K562 (cell line): ENCODE results near the gene MPST. TPM values are rescaled to one million over a fixed set of nuclear protein-coding genes. Genes with fewer than 3 reads are reported as not detected.

Experiments used
- ATAC-seq: fragments of 200-7000 bp; cut with Tn5 transposase; 3 replicates; pipeline ENCODE4 v1.9.1; 2020; ENCODE audit warnings: moderate library complexity
- Bru-seq: library from RNA; stranded (reverse); fragments of 400-500 nt; gene quantifications from one replicate; lab custom pipeline; 2021; lab: Mats Ljungman, UMichigan
- BruChase-seq, 2 experiments: library from RNA; stranded (reverse); fragments of 400-500 nt; gene quantifications; one replicate each; lab custom pipeline; 2021; lab: Mats Ljungman, UMichigan
- BruUV-seq: library from RNA; stranded (reverse); fragments of 400-500 nt; replicated peaks from 2 replicates; lab custom pipeline; 2021; lab: Mats Ljungman, UMichigan
- CTCF ChIA-PET: fragments of 300-600 bp; formaldehyde crosslinking; extraction: SDS; loops from one replicate; lab custom pipeline; 2021; ENCODE audit warnings: low intra/inter-chr PET ratio; lab: Yijun Ruan, JAX
- POLR2A ChIA-PET: fragments of 300-600, 350-650 bp; sonication (Branson Sonifier 250); formaldehyde crosslinking; extraction: SDS; loops from one replicate; lab custom pipeline; 2021; ENCODE audit warnings: antibody characterized with exemption, inconsistent platforms; lab: Yijun Ruan, JAX
- DNase-seq, 4 experiments: peaks; one replicate each; pipeline versions ENCODE4 v3.0.0 to v3.0.0-alpha.2; 2011 to 2018; ENCODE audit warnings: low spot score in 3 of 4, mixed read lengths in 3 of 4; ENCODE audit errors: extremely low read depth in 1 of 4
- FAIRE-seq: peaks from 2 replicates; lab custom pipeline; 2011; peaks lifted over from hg19 to GRCh38; lab: Jason Lieb, UNC
- H2AFZ ChIP-seq: 2 replicates; pipeline ENCODE4 v1.6.0; 2011; ENCODE audit warnings: low read depth, low read length, control low read depth, inconsistent platforms
- H3K27ac ChIP-seq: fragments of 200-600 bp; 3 replicates; pipeline ENCODE4 v1.8.0; 2011; ENCODE audit warnings: low read depth, mild to moderate bottlenecking, control low read depth, inconsistent platforms, low read length, moderate library complexity, mixed read lengths; ENCODE audit errors: extremely low read depth
- H3K27me3 ChIP-seq, 2 experiments: fragments of 300-600 bp in 1 of 2; 2 replicates in 1 of 2; 3 replicates in 1 of 2; pipeline versions ENCODE4 v1.6.0 to v1.8.0; 2011; ENCODE audit warnings: inconsistent platforms in 2 of 2, low read length in 2 of 2, mild to moderate bottlenecking in 1 of 2, mixed read lengths in 1 of 2, moderate library complexity in 1 of 2; ENCODE audit not compliant: control insufficient read depth in 2 of 2, insufficient read depth in 2 of 2
- H3K36me3 ChIP-seq: fragments of 300-600 bp; 3 replicates; pipeline ENCODE4 v1.8.0; 2011; ENCODE audit warnings: mild to moderate bottlenecking, low read length, inconsistent platforms; ENCODE audit not compliant: control insufficient read depth, insufficient read depth
- H3K4me1 ChIP-seq, 2 experiments: fragments of 200-600 bp in 1 of 2; replicated peaks in 1 of 2; 2 replicates in 1 of 2; 3 replicates in 1 of 2; pipeline versions ENCODE4 v1.5.1 to v1.8.0; 2011; ENCODE audit warnings: inconsistent platforms in 2 of 2, low read length in 2 of 2, mild to moderate bottlenecking in 1 of 2, mixed read lengths in 1 of 2, moderate library complexity in 1 of 2; ENCODE audit not compliant: control insufficient read depth in 2 of 2, insufficient read depth in 2 of 2
- H3K4me2 ChIP-seq: 2 replicates; pipeline ENCODE4 v1.6.1; 2011; ENCODE audit warnings: low read length, control low read depth, inconsistent platforms, mixed read lengths; ENCODE audit not compliant: insufficient read depth
- H3K4me3 ChIP-seq: fragments of 200-600 bp; sonication (generic), shearing (Covaris generic); 2 replicates; pipeline ENCODE4 v1.5.1; 2016; ENCODE audit warnings: control low read depth, inconsistent platforms
- H3K79me2 ChIP-seq: fragments of 200-600 bp; 3 replicates; pipeline ENCODE4 v1.8.0; 2011; ENCODE audit warnings: low read length, inconsistent platforms; ENCODE audit not compliant: control insufficient read depth, insufficient read depth
- H3K9ac ChIP-seq, 2 experiments: 2 replicates each; pipeline versions ENCODE4 v1.6.0 to v1.6.1; 2011; ENCODE audit warnings: low read depth in 2 of 2, low read length in 2 of 2, control low read depth in 1 of 2, inconsistent platforms in 1 of 2, mild to moderate bottlenecking in 1 of 2, mixed read lengths in 1 of 2; ENCODE audit not compliant: insufficient read depth in 1 of 2
- H3K9me1 ChIP-seq: one replicate; pipeline ENCODE4 v1.6.0; 2011; ENCODE audit warnings: inconsistent platforms, mild to moderate bottlenecking, low read length, moderate library complexity; ENCODE audit not compliant: control insufficient read depth, insufficient read depth
- H3K9me3 ChIP-seq: replicated peaks from 2 replicates; pipeline ENCODE4 v1.5.1; 2011; ENCODE audit warnings: low read depth, low read length, inconsistent platforms; ENCODE audit not compliant: control insufficient read depth, insufficient read depth
- H4K20me1 ChIP-seq: replicated peaks from 2 replicates; pipeline ENCODE4 v1.6.1; 2011; ENCODE audit warnings: low read length, inconsistent platforms, mixed read lengths; ENCODE audit not compliant: control insufficient read depth, insufficient read depth
- JUND ChIP-seq, 2 experiments: IDR thresholded peaks; 2 replicates in 1 of 2; 3 replicates in 1 of 2; pipeline ENCODE4 v1.6.1; 2011; ENCODE audit warnings: borderline replicate concordance in 2 of 2, low read depth in 2 of 2, low read length in 2 of 2, improper control_type of control experiment in 1 of 2, missing biosample characterization in 1 of 2, missing genetic modification characterization in 1 of 2, missing genetic modification reagents in 1 of 2
- PCBP1 ChIP-seq: fragments of 200-400 bp; formaldehyde crosslinking; IDR thresholded peaks from 2 replicates; pipeline ENCODE4 v1.6.1; 2018; ENCODE audit warnings: mild to moderate bottlenecking, low read depth, low read length; ENCODE audit not compliant: poor library complexity, severe bottlenecking
- ZNF41 ChIP-seq: fragments of 250-450 bp; sonication (Bioruptor Pico); conservative IDR thresholded peaks from 2 replicates; pipeline ENCODE4 v1.4.0; 2020; ENCODE audit warnings: mild to moderate bottlenecking
- WGBS: fragments of 100-300 bp; shearing (Covaris generic); methylation state at CpG from one replicate; pipeline ENCODE4 v1.1.6; 2016; ENCODE audit warnings: low coverage, mixed read lengths; ENCODE audit not compliant: insufficient coverage; ENCODE audit errors: missing lambda C conversion rate; 5-methylcytosine and 5-hydroxymethylcytosine counted together
- in situ Hi-C: fragments of 300-500 bp; cut with MboI; formaldehyde crosslinking; loops from 4 replicates; pipeline ENCODE4 v1.15.0; 2018; ENCODE audit warnings: inconsistent platforms, mixed read lengths
- intact Hi-C: fragments of 100-400 bp; cut with micrococcal nuclease; formaldehyde crosslinking; loops from 2 replicates; pipeline ENCODE4 v1.14.2; 2022
- long read RNA-seq, 3 experiments: library from polyadenylated mRNA in 2 of 3; library from RNA in 1 of 3; unstranded in 2 of 3; stranded (forward) in 1 of 3; transcript quantifications; one replicate each; pipeline ENCODE4 v2.0.0, GENCODE V29; 2019 to 2022
- polyA minus RNA-seq, 3 experiments: library from RNA; depleted of rRNA, polyadenylated mRNA; stranded (reverse); fragments of >200 nt; gene quantifications; 2 replicates each; pipeline ENCODE4 v1.2.3, GENCODE V29; 2011
- polyA plus RNA-seq, 8 experiments: library from polyadenylated mRNA; depleted of rRNA in 4 of 8; stranded (reverse) in 5 of 8; unstranded in 3 of 8; fragments of >200 nt; fragmentation: Nextera tagmentation in 2 of 8; fragmentation: Illumina TruSeq in 1 of 8; extraction: Ambion mirVana in 2 of 8; extraction: Trizol in 1 of 8; gene quantifications; 2 replicates each; pipeline versions ENCODE4 v1.2.1 to v1.2.3, GENCODE V29; 2011 to 2014; ENCODE audit warnings: inconsistent platforms in 1 of 8, missing spikeins in 1 of 8
- total RNA-seq, 7 experiments: library from RNA; depleted of rRNA in 6 of 7; stranded (reverse); fragments of >200 nt in 6 of 7; fragmentation: Illumina TruSeq in 2 of 7; extraction: Trizol in 2 of 7; gene quantifications; 2 replicates each; pipeline versions ENCODE4 v1.2.1 to v1.2.3, GENCODE V29; 2011 to 2021; ENCODE audit warnings: low replicate concordance in 1 of 7
- TF ChIP-seq, protein P1 (sequence below): fragments of 450-650 bp; IDR thresholded peaks from 2 replicates; pipeline ENCODE4 v1.6.1; 2016; ENCODE audit warnings: antibody characterized with exemption
- TF ChIP-seq, protein P2 (sequence below): sonication (generic); formaldehyde crosslinking; IDR thresholded peaks from 2 replicates; pipeline ENCODE4 v1.8.0; 2023; ENCODE audit warnings: missing genetic modification reagents, mild to moderate bottlenecking, borderline replicate concordance

The MPST gene
- total RNA-seq (2011; cell fraction: chromatin; rRNA removed; ENCODE audit: low replicate concordance), result 23.7 and 51.5 TPM in 2 replicates
- total RNA-seq (2011; cell fraction: nucleolus; rRNA removed), result 38.4 and 40.9 TPM in 2 replicates
- 34.5 and 45.6 TPM in 2 replicates for total RNA-seq (2011; cell fraction: nucleoplasm; rRNA removed)
- total RNA-seq (2014; rRNA removed) (104 and 117 TPM in 2 replicates), total RNA-seq (2014; rRNA removed; fragmentation: Illumina TruSeq; extraction: Trizol) (6.7 and 8.1 TPM in 2 replicates), total RNA-seq (2015; rRNA removed; fragmentation: Illumina TruSeq; extraction: Trizol) (24.3 and 25.3 TPM in 2 replicates), total RNA-seq (2021) (66.8 and 68.2 TPM in 2 replicates), polyA plus RNA-seq (2011; rRNA removed) (24.8 and 34.6 TPM in 2 replicates), polyA plus RNA-seq (2014; fragmentation: Illumina TruSeq; extraction: Trizol) (11.2 and 24.8 TPM in 2 replicates), polyA plus RNA-seq (2014; fragmentation: Nextera tagmentation; extraction: Ambion mirVana) (1 to 10 TPM in 1 of 2 experiments, under 1 TPM in 1; 0.65 to 1.3 TPM), polyA plus RNA-seq (2014; rRNA removed) (78.5 and 88.1 TPM in 2 replicates), polyA minus RNA-seq (2011; rRNA and poly(A)+ RNA removed) (8.4 and 10.2 TPM in 2 replicates), Bru-seq, nascent RNA (percentile 77 among the genes with signal in this experiment), BruChase-seq, experiment 1, labeled RNA remaining after a 2-hour chase (percentile 70 among the genes with signal in this experiment), BruChase-seq, experiment 2, labeled RNA remaining after a 6-hour chase (percentile 74 among the genes with signal in this experiment)
- 49.5 and 189 TPM in 2 replicates for polyA plus RNA-seq (2011; cell fraction: cytosol; rRNA removed)
- 50.2 and 71.7 TPM in 2 replicates for polyA plus RNA-seq (2011; cell fraction: nucleus; rRNA removed)
- polyA plus RNA-seq (2012), result 35.2 and 62.2 TPM in 2 replicates
- polyA minus RNA-seq (2011; cell fraction: cytosol; rRNA and poly(A)+ RNA removed), result 22.6 and 34.3 TPM in 2 replicates
- 12.7 and 15.7 TPM in 2 replicates for polyA minus RNA-seq (2011; cell fraction: nucleus; rRNA and poly(A)+ RNA removed)
- long read RNA-seq, experiment 1, transcript MPST-206 (3 exons, 1,331 nt), result major isoform, 142 of 383 reads
- long read RNA-seq, experiment 1, transcript MPST-203 (3 exons, 1,345 nt), result minor isoform, 41 of 383 reads
- long read RNA-seq, experiment 1, transcript MPST-201 (4 exons, 1,504 nt), result minor isoform, 14 of 383 reads
- long read RNA-seq, experiment 1, partial matches to known transcripts, result 97 of 383 reads
- long read RNA-seq, experiment 1, other reads (novel, unspliced or antisense), result 85 of 383 reads
- long read RNA-seq, experiment 2, transcript MPST-206 (3 exons, 1,331 nt), result major isoform, 45 of 109 reads
- long read RNA-seq, experiment 2, partial matches to known transcripts, result 42 of 109 reads
- long read RNA-seq, experiment 2, other reads (novel, unspliced or antisense), result 13 of 109 reads
- long read RNA-seq, experiment 3, transcript MPST-203 (3 exons, 1,345 nt), result minor isoform, 26 of 95 reads
- long read RNA-seq, experiment 3, transcript MPST-206 (3 exons, 1,331 nt), result major isoform, 37 of 95 reads
- long read RNA-seq, experiment 3, partial matches to known transcripts, result 22 of 95 reads
- long read RNA-seq, experiment 3, other reads (novel, unspliced or antisense), result 8 of 95 reads

DNA sequence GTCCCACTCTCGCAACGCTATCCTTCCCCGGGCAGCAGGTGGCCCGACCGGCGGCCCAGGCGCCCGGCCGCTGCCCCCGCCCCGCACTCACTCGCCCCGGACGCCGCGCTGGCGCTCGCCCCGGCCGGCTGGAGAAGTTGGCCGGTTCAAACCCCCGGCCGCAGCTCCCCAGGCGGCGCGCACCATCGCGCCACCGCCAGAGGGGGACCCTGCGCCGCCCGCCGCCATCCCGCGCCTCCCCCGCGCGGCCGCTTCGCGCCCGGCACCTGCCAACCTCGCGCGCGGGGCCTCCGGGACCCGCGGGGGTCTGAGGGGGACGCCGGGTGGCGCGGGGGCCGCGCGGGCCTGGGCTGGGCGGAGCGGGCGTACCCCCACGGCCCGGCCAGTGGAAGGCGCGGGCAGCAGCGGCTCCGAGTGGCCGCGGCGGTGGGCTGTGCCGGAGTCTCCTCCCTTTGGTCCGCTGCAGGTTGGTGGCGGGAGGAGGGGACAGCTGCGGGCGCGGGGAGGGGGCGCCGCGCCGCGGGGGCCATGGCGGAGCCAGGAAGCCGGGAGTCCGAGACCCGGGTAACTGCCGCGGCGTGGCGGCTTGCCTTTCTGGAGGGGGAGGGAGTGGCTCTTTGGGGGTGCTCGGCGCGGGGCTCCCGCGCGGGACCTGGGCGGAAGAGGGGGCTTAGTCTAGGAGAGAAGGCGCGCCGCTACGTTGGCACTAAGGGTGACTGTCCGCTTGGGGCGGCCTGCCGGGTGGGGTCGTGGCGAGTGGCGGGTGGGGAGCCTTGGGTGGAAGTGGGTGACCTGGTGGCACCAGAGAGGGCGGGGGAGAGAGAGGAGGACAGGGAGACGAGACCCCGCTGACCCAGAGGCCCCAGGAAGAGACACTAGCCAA lies at the start of gene MPST, which contains the start of gene TST:
TSS of gene MPST (plus strand) at position 434 of the 883 bp plus-strand sequence. CDS start at position 529, 95 bp downstream.
TSS of gene TST (minus strand) at position 139 of the 883 bp plus-strand sequence. CDS start 715 bp downstream, outside the sequence.
- peak within 1 kb of the TSS; percentile 83 to 95 for H3K9ac ChIP-seq
- H3K4me2 ChIP-seq, result peak within 1 kb of the TSS; percentile 94
- H3K79me2 ChIP-seq, result peaks cover 52% of the 10 kb centered on the region
- intact Hi-C loops, result no loop called here
- peaks cover 37% of the 10 kb centered on the region; the same call in 2 of the 3 replicates for H3K36me3 ChIP-seq
- H3K27ac ChIP-seq, result peak within 1 kb of the TSS; percentile 87
- no peaks in the 10 kb centered on the region for H3K27me3 ChIP-seq
- peaks cover 6% of the 10 kb centered on the region for H4K20me1 ChIP-seq
- ATAC-seq, result peak; percentile 77
- no peaks in the 10 kb centered on the region for H3K9me1 ChIP-seq
- 3% methylated on average over 6 of the region's 107 CpGs for WGBS
- H3K4me1 ChIP-seq, result peaks cover 28 to 56% of the 10 kb centered on the region in 2 experiments; a peak in 4 of 5 replicates
- ChIA-PET POLR2A (interaction anchor here (0.6 to 1.3 kb wide), 4 partner anchors 10 to 55 kb away, joined by 3 to 6 read pairs (median 4); no protein-coding TSS in a partner anchor), CTCF (no interaction called here)
- BruUV-seq, result no TSS peak
- in situ Hi-C loops, result no loop called here
- peak within 1 kb of the TSS; percentile 90 for H2AFZ ChIP-seq
- no peak for FAIRE-seq
- no peaks in the 10 kb centered on the region for H3K9me3 ChIP-seq
- DNase-seq, result peak; percentile 77 to 82 (median 81)
- peak within 1 kb of the TSS; percentile 90 for H3K4me3 ChIP-seq
- TF ChIP-seq, protein P1, sequence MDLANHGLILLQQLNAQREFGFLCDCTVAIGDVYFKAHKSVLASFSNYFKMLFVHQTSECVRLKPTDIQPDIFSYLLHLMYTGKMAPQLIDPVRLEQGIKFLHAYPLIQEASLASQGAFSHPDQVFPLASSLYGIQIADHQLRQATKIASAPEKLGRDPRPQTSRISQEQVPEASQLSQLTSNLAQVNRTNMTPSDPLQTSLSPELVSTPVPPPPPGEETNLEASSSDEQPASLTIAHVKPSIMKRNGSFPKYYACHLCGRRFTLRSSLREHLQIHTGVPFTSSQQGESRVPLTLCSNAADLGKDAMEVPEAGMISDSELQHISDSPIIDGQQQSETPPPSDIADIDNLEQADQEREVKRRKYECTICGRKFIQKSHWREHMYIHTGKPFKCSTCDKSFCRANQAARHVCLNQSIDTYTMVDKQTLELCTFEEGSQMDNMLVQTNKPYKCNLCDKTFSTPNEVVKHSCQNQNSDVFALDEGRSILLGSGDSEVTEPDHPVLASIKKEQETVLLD, result 0 out of 2 replicates have a peak, but pooled peaks have one; percentile 24
- TF ChIP-seq PCBP1, result no peak
- TF ChIP-seq JUND (IDR thresholded peaks at IDR 0.05; ENCODE audit: borderline replicate concordance, low read depth, low read length), result peak; percentile 21; the same call in 1 of the 2 replicates
- no peak for TF ChIP-seq JUND (tag; IDR thresholded peaks at IDR 0.05; ENCODE audit: borderline replicate concordance, low read depth, low read length)
- TF ChIP-seq, protein P2, sequence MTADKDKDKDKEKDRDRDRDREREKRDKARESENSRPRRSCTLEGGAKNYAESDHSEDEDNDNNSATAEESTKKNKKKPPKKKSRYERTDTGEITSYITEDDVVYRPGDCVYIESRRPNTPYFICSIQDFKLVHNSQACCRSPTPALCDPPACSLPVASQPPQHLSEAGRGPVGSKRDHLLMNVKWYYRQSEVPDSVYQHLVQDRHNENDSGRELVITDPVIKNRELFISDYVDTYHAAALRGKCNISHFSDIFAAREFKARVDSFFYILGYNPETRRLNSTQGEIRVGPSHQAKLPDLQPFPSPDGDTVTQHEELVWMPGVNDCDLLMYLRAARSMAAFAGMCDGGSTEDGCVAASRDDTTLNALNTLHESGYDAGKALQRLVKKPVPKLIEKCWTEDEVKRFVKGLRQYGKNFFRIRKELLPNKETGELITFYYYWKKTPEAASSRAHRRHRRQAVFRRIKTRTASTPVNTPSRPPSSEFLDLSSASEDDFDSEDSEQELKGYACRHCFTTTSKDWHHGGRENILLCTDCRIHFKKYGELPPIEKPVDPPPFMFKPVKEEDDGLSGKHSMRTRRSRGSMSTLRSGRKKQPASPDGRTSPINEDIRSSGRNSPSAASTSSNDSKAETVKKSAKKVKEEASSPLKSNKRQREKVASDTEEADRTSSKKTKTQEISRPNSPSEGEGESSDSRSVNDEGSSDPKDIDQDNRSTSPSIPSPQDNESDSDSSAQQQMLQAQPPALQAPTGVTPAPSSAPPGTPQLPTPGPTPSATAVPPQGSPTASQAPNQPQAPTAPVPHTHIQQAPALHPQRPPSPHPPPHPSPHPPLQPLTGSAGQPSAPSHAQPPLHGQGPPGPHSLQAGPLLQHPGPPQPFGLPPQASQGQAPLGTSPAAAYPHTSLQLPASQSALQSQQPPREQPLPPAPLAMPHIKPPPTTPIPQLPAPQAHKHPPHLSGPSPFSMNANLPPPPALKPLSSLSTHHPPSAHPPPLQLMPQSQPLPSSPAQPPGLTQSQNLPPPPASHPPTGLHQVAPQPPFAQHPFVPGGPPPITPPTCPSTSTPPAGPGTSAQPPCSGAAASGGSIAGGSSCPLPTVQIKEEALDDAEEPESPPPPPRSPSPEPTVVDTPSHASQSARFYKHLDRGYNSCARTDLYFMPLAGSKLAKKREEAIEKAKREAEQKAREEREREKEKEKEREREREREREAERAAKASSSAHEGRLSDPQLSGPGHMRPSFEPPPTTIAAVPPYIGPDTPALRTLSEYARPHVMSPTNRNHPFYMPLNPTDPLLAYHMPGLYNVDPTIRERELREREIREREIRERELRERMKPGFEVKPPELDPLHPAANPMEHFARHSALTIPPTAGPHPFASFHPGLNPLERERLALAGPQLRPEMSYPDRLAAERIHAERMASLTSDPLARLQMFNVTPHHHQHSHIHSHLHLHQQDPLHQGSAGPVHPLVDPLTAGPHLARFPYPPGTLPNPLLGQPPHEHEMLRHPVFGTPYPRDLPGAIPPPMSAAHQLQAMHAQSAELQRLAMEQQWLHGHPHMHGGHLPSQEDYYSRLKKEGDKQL (CRISPR knock-in tag), result no peak
- TF ChIP-seq ZNF41 (CRISPR knock-in tag), result no peak
